Lung (tissue), 12 donors: ENCODE data around the gene CHPF. TPM values are rescaled to one million over a fixed set of nuclear protein-coding genes. Genes with fewer than 3 reads are reported as not detected.

ENCODE experiments used
- ATAC-seq: fragments of 200-7000 bp; cut with Tn5 transposase; one replicate; pipeline ENCODE4 v1.9.1; 2020; ENCODE audit warnings: moderate number of reproducible peaks; ENCODE audit not compliant: insufficient read depth, low FRiP score
- DNase-seq, 3 donors: peaks; one replicate each; pipeline ENCODE4 v3.0.0-alpha.2; 2013 to 2017
- H3K27ac ChIP-seq, 2 donors: one replicate each; pipeline ENCODE4 v1.5.1; 2013; ENCODE audit warnings: mild to moderate bottlenecking in 2 of 2, moderate library complexity in 2 of 2, control low read depth in 1 of 2, inconsistent platforms in 1 of 2, low read depth in 1 of 2, low read length in 1 of 2
- H3K27me3 ChIP-seq, 3 donors: one replicate each; pipeline ENCODE4 v1.5.1; 2013; ENCODE audit warnings: low read length in 2 of 3; ENCODE audit not compliant: control insufficient read depth in 3 of 3, insufficient read depth in 3 of 3
- H3K36me3 ChIP-seq, 4 donors: one replicate each; pipeline ENCODE4 v1.5.1; 2013; ENCODE audit warnings: low read length in 4 of 4, mild to moderate bottlenecking in 1 of 4, moderate library complexity in 1 of 4; ENCODE audit not compliant: control insufficient read depth in 4 of 4, insufficient read depth in 4 of 4
- H3K4me1 ChIP-seq, 5 donors: one replicate each; pipeline ENCODE4 v1.5.1; 2013; ENCODE audit warnings: low read length in 5 of 5, mild to moderate bottlenecking in 2 of 5, moderate library complexity in 1 of 5; ENCODE audit not compliant: control insufficient read depth in 5 of 5, insufficient read depth in 5 of 5
- H3K4me3 ChIP-seq: one replicate; pipeline ENCODE4 v1.5.1; 2013; ENCODE audit warnings: mild to moderate bottlenecking, control low read depth, moderate library complexity
- H3K9ac ChIP-seq, 2 donors: one replicate each; pipeline ENCODE4 v1.5.1; 2013; ENCODE audit warnings: low read length in 2 of 2, control low read depth in 1 of 2; ENCODE audit not compliant: insufficient read depth in 1 of 2
- H3K9me3 ChIP-seq, 4 donors: one replicate each; pipeline ENCODE4 v1.5.1; 2013; ENCODE audit warnings: low read length in 3 of 4, mild to moderate bottlenecking in 1 of 4, moderate library complexity in 1 of 4; ENCODE audit not compliant: control insufficient read depth in 4 of 4, insufficient read depth in 3 of 4
- CTCF ChIP-seq: IDR thresholded peaks from 2 replicates; pipeline ENCODE4 v1.5.1; 2012; ENCODE audit warnings: mild to moderate bottlenecking; ENCODE audit errors: control extremely low read depth, extremely low read depth
- WGBS, 2 donors: extraction: QIAGEN DNeasy Blood & Tissue Kit; methylation state at CpG; one replicate each; pipeline ENCODE4 v1.1.7; 2013; 5-methylcytosine and 5-hydroxymethylcytosine counted together
- polyA plus RNA-seq, 2 donors: library from polyadenylated mRNA; stranded (reverse); fragments of 200-250 nt; gene quantifications; one replicate each; pipeline ENCODE4 v1.2.1, GENCODE V29; 2013
- total RNA-seq, 2 donors: library from RNA; depleted of rRNA in 1 of 2; stranded (reverse); fragments of >200 nt in 1 of 2; gene quantifications; one replicate each; pipeline ENCODE4 v1.2.1, GENCODE V29; 2014 to 2021
- donor health status: control.
- donor health status: control.
- donor health status: Bipolar disorder and iron deficiency.
- donor health status: healthy.
- donor health status: DM: yes; HTN: yes; CAD: no.

Gene CHPF
- total and polyA plus RNA-seq, 4 donors: 42.7 to 89.6 (median 58.1) TPM

GRCh38 chr2:219492575-219492974 is 51.0 kb downstream of the CHPF start:
- Histone ChIP-seq H3K9me3 (peaks cover 0 to 5% (median 0%) of the 10 kb centered on the region in 4 donors), H3K27ac (no peak overlapping the region), H3K9ac (no peak overlapping the region), H3K36me3 (no peaks in the 10 kb centered on the region), H3K4me3 (no peak overlapping the region), H3K4me1 (peaks cover 0 to 26% (median 11%) of the 10 kb centered on the region in 5 donors), H3K27me3 (peaks cover 6 to 42% (median 22%) of the 10 kb centered on the region in 3 donors)
- WGBS, 2 donors: 59 to 76% methylated on average over 20 of the region's 20 CpGs
- ATAC-seq (no peak), DNase-seq (no peak)
- no peak for TF ChIP-seq CTCF

- H3K4me3 ChIP-seq: no peak overlapping the region
- no peak overlapping the region for H3K27ac ChIP-seq
- no peak for ATAC-seq
- no peak overlapping the region for H3K9ac ChIP-seq
- WGBS, 2 donors: 78 to 86% methylated on average over 14 of the region's 14 CpGs
- peaks cover 0 to 5% (median 0%) of the 10 kb centered on the region in 4 donors for H3K9me3 ChIP-seq
- no peak for TF ChIP-seq CTCF
- no peak for DNase-seq
- no peaks in the 10 kb centered on the region for H3K36me3 ChIP-seq
- H3K27me3 ChIP-seq: peaks cover 6 to 34% (median 12%) of the 10 kb centered on the region in 3 donors
- H3K4me1 ChIP-seq: peaks cover 0 to 15% (median 0%) of the 10 kb centered on the region in 5 donors
Observed at GRCh38 chr2:219491278-219491963, 52.2 kb downstream of the CHPF start.

GRCh38 chr2:219490600-219491130 is 52.9 kb downstream of the CHPF start:
- Histone ChIP-seq H3K4me1 (peaks cover 0 to 13% (median 0%) of the 10 kb centered on the region in 5 donors), H3K9ac (no peak overlapping the region), H3K4me3 (no peak overlapping the region), H3K9me3 (peaks cover 0 to 5% (median 0%) of the 10 kb centered on the region in 4 donors), H3K36me3 (no peaks in the 10 kb centered on the region), H3K27ac (no peak overlapping the region), H3K27me3 (peaks cover 6 to 34% (median 6%) of the 10 kb centered on the region in 3 donors)
- no peak for ATAC-seq
- no peak for TF ChIP-seq CTCF
- DNase-seq: no peak
- 79 to 94% methylated on average over 10 of the region's 10 CpGs for WGBS, 2 donors
